Brain microvascular endothelial cell (primary cell): ENCODE results near the gene DNAH17.
A peak's percentile ranks its signal among the peaks of the same experiment; 100 is the strongest.

Source experiments
- DNase-seq: peaks from one replicate; pipeline ENCODE4 v3.0.0-alpha.2; 2020
- H3K27ac ChIP-seq: fragments of 250-450 bp; sonication (Bioruptor Pico); 2 replicates; pipeline ENCODE4 v1.5.1; 2020; ENCODE audit warnings: mild to moderate bottlenecking, moderate library complexity
- H3K27me3 ChIP-seq: fragments of 250-450 bp; sonication (Bioruptor Pico); replicated peaks from 2 replicates; pipeline ENCODE4 v1.5.1; 2020; ENCODE audit warnings: mild to moderate bottlenecking
- H3K36me3 ChIP-seq: fragments of 250-450 bp; sonication (Bioruptor Pico); replicated peaks from 2 replicates; pipeline ENCODE4 v1.5.1; 2020; ENCODE audit warnings: mild to moderate bottlenecking
- H3K4me3 ChIP-seq: 2 replicates; pipeline ENCODE4 v1.5.1; 2011; ENCODE audit warnings: low read depth, mild to moderate bottlenecking, control low read depth, low read length, moderate library complexity
- CTCF ChIP-seq: IDR thresholded peaks from 2 replicates; pipeline ENCODE4 v1.5.1; 2011; ENCODE audit warnings: low read depth, mild to moderate bottlenecking, moderate library complexity, low read length, control low read depth, inconsistent platforms; ENCODE audit errors: missing control alignments
- in situ Hi-C: cut with HindIII; loops from 2 replicates; pipeline ENCODE4 v1.10.0; 2017; ENCODE audit warnings: low sequenced_read_pairs, low pct_ligation_motif_present

Gene DNAH17

GRCh38 chr17:78394209-78394608 lies 183.0 kb downstream of the DNAH17 start:
- H3K27ac ChIP-seq, result no peak overlapping the region
- H3K36me3 ChIP-seq, result peaks cover 17% of the 10 kb centered on the region
- no peaks in the 10 kb centered on the region for H3K27me3 ChIP-seq
- in situ Hi-C loops, result no loop called here
- no peak for DNase-seq
- no peak overlapping the region for H3K4me3 ChIP-seq
- no peak for TF ChIP-seq CTCF

GRCh38 chr17:78393575-78393974 lies 183.6 kb downstream of the DNAH17 start:
- no peak for TF ChIP-seq CTCF
- in situ Hi-C loops, result no loop called here
- no peak for DNase-seq
- Histone ChIP-seq H3K4me3 (no peak overlapping the region), H3K36me3 (peaks cover 11% of the 10 kb centered on the region), H3K27me3 (no peaks in the 10 kb centered on the region), H3K27ac (no peak overlapping the region)

GRCh38 chr17:78392295-78392694 lies 184.9 kb downstream of the DNAH17 start:
- no peak overlapping the region for H3K4me3 ChIP-seq
- peaks cover 2% of the 10 kb centered on the region for H3K36me3 ChIP-seq
- H3K27me3 ChIP-seq, result no peaks in the 10 kb centered on the region
- no peak for TF ChIP-seq CTCF
- H3K27ac ChIP-seq, result peak overlapping the region; percentile 88
- in situ Hi-C loops, result no loop called here
- DNase-seq, result no peak

GRCh38 chr17:78391843-78392242 lies 185.4 kb downstream of the DNAH17 start:
- no peak overlapping the region for H3K4me3 ChIP-seq
- H3K27me3 ChIP-seq, result no peaks in the 10 kb centered on the region
- DNase-seq, result peak; percentile 63
- peak overlapping the region; percentile 88 for H3K27ac ChIP-seq
- peaks cover 2% of the 10 kb centered on the region for H3K36me3 ChIP-seq
- in situ Hi-C loops, result no loop called here
- TF ChIP-seq CTCF, result no peak

GRCh38 chr17:78391051-78391431 lies 186.2 kb downstream of the DNAH17 start:
- no peak for DNase-seq
- in situ Hi-C loops, result no loop called here

More at GRCh38 chr17:78391051-78391431, 186.2 kb downstream of the DNAH17 start:
- no peaks in the 10 kb centered on the region for H3K36me3 ChIP-seq
- no peaks in the 10 kb centered on the region for H3K27me3 ChIP-seq
- peak overlapping the region; percentile 88 for H3K27ac ChIP-seq
- no peak overlapping the region for H3K4me3 ChIP-seq
- TF ChIP-seq CTCF, result no peak
